Ishikawa (cell line): ENCODE results near the gene REV3L.

Experiments
- CEBPB ChIP-seq: IDR thresholded peaks from 2 replicates; pipeline ENCODE4 v1.6.1; 2012
- CREB1 ChIP-seq: IDR thresholded peaks from 2 replicates; pipeline ENCODE4 v1.6.1; 2012; ENCODE audit warnings: low read depth
- EGR1 ChIP-seq: IDR thresholded peaks from 2 replicates; pipeline ENCODE4 v1.6.1; 2012
- EP300 ChIP-seq: IDR thresholded peaks from 2 replicates; pipeline ENCODE4 v1.6.1; 2012; ENCODE audit warnings: borderline replicate concordance
- FOXM1 ChIP-seq: IDR thresholded peaks from 2 replicates; pipeline ENCODE4 v1.6.1; 2012; ENCODE audit warnings: low read depth, borderline replicate concordance
- MAX ChIP-seq: IDR thresholded peaks from 2 replicates; pipeline ENCODE4 v1.6.1; 2012
- RAD21 ChIP-seq: IDR thresholded peaks from 2 replicates; pipeline ENCODE4 v1.6.1; 2012; ENCODE audit warnings: low read depth
- REST ChIP-seq: IDR thresholded peaks from 2 replicates; pipeline ENCODE4 v1.6.1; 2012; ENCODE audit warnings: low read depth, mild to moderate bottlenecking
- TAF1 ChIP-seq: IDR thresholded peaks from 2 replicates; pipeline ENCODE4 v1.6.1; 2012; ENCODE audit warnings: low read depth, mild to moderate bottlenecking
- USF1 ChIP-seq: IDR thresholded peaks from 2 replicates; pipeline ENCODE4 v1.6.1; 2012
- YY1 ChIP-seq: IDR thresholded peaks from 2 replicates; pipeline ENCODE4 v1.6.1; 2012; ENCODE audit warnings: low read depth
- ZBTB7A ChIP-seq: IDR thresholded peaks from 2 replicates; pipeline ENCODE4 v1.6.1; 2012; ENCODE audit warnings: low read depth

- no peak for TF ChIP-seq USF1
- no peak for TF ChIP-seq RAD21
- no peak for TF ChIP-seq CEBPB
- no peak for TF ChIP-seq MAX
- TF ChIP-seq EP300, result no peak
- TF ChIP-seq FOXM1, result no peak
- no peak for TF ChIP-seq ZBTB7A
- TF ChIP-seq REST, result no peak
- TF ChIP-seq CREB1, result no peak
- no peak for TF ChIP-seq TAF1
- no peak for TF ChIP-seq EGR1
- no peak for TF ChIP-seq YY1
These were observed 160.9 kb downstream of the REV3L start for GRCh38 chr6:111322145-111322544.
